ENCODE data around the gene HOXA6. TPM values are rescaled to one million over a fixed set of nuclear protein-coding genes. Genes with fewer than 3 reads are reported as not detected.

The HOXA6 gene
- total RNA-seq, 2 experiments from 2014 or later: 4.1 to 12.0 TPM

DNA sequence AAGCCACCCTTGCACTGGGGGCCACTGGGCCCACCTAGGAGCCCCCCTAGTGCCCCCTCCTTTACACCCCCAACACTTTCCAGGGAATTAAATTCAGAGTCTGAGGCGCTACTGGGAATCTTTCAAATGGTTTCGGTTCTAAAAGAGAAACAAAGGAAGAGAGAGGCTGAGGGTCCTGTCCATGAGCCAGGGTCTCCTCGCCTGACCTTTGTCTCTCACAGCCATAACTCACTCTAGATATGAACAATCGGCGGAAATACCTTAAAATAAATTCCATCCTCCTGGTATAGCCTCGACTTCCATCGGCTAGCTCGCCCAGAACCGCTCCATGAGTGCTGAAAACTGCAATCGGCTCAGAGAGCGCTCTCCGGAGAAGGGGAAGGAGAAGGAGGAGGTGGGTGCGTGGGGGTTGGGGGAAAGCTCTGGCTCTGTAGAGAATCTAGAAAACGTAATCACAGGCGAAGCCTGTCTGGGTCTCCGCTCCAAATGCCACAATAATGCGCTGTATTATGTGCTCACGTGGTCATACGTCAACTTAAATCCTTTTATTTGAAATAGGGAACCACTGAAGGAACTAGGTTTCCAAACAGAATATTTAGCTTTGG, 29.6 kb downstream of the HOXA6 start:
- no TSS peak for BruUV-seq (replicated peaks)
- POLR2A ChIA-PET: no interaction called here
- no peaks in the 10 kb centered on the region for H3K4me1 ChIP-seq (ENCODE audit: insufficient read depth, low read length, poor library complexity, severe bottlenecking)
- intact Hi-C loops (cut with micrococcal nuclease; ENCODE audit: unreplicated experiment): no loop called here
- H3K9me3 ChIP-seq (ENCODE audit: low read length): no peaks in the 10 kb centered on the region
- no peak overlapping the region for H3K4me2 ChIP-seq (ENCODE audit: low read length)
- H3K4me3 ChIP-seq (ENCODE audit: low read depth, low read length, poor library complexity, severe bottlenecking): no peak overlapping the region
- no peak for DNase-seq (ENCODE audit: low spot score)
- H3K9me2 ChIP-seq (ENCODE audit: insufficient read depth, low read length): no peaks in the 10 kb centered on the region
- H3K36me3 ChIP-seq (ENCODE audit: insufficient read depth, low read length): no peaks in the 10 kb centered on the region
- CTCF ChIA-PET (ENCODE audit: unreplicated experiment): no interaction called here
- no peak overlapping the region for H3K27ac ChIP-seq (ENCODE audit: low read depth, low read length, poor library complexity, severe bottlenecking)
- no peak overlapping the region for H2AFZ ChIP-seq (ENCODE audit: low read length)
- TF ChIP-seq, protein P1, sequence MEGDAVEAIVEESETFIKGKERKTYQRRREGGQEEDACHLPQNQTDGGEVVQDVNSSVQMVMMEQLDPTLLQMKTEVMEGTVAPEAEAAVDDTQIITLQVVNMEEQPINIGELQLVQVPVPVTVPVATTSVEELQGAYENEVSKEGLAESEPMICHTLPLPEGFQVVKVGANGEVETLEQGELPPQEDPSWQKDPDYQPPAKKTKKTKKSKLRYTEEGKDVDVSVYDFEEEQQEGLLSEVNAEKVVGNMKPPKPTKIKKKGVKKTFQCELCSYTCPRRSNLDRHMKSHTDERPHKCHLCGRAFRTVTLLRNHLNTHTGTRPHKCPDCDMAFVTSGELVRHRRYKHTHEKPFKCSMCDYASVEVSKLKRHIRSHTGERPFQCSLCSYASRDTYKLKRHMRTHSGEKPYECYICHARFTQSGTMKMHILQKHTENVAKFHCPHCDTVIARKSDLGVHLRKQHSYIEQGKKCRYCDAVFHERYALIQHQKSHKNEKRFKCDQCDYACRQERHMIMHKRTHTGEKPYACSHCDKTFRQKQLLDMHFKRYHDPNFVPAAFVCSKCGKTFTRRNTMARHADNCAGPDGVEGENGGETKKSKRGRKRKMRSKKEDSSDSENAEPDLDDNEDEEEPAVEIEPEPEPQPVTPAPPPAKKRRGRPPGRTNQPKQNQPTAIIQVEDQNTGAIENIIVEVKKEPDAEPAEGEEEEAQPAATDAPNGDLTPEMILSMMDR (conservative IDR thresholded peaks at IDR 0.05; ENCODE audit: low read length): no peak
- TF ChIP-seq EZH2phosphoT487 (IDR thresholded peaks at IDR 0.05; ENCODE audit: borderline replicate concordance, low read depth, low read length): no peak
- no peaks in the 10 kb centered on the region for H3K79me2 ChIP-seq (ENCODE audit: insufficient read depth, low read depth, low read length)
- no peaks in the 10 kb centered on the region for H4K20me1 ChIP-seq (ENCODE audit: insufficient read depth, low read length)

DNA sequence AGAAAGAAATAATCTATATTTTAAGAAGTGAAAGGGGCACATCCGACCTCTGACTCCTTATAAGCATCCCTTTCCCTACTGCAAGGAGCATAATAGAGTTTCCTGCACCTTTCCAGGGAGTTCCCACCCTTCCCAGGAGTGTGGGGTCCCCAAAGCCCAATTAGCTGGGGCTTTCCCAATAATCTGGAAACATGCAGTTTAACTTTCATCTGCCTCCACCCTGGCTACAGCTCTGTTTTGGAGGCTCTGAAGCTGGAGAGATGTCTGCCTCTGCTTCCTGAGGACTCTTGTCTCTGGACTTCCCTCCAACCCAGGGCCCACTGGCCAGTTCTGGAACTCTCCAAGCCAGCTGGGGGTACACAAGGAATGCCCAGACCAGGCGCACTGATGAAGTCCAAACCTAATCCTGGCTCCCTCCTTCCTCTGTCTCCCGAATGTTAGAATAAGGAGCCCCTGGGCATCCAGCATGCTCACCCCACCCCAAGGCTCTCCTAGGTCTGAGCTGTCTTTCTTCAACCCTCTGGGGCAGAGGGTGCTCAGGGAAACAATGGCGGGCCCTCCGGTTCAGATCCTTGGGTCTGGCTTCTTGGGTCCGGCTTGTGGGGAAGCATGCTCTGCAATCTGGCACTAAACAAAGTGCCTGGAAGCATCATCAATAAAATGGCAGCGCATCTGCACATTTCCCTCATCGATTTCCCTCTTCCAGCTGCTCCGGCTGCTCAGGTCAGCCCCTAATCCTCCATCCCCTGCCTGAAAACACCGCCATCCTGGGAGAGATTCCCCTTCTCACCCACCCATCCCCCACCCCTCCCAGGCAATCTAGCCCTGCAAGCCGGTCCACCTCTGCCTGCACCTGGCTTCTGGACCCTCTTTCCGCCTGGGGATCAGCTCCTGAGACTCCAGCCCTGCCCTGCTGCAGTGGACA, 30.4 kb downstream of the HOXA6 start:
- Histone ChIP-seq H3K4me3 (ENCODE audit: low read depth, low read length, poor library complexity, severe bottlenecking) (no peak overlapping the region), H3K36me3 (ENCODE audit: insufficient read depth, low read length) (no peaks in the 10 kb centered on the region), H3K9me3 (ENCODE audit: low read length) (no peaks in the 10 kb centered on the region), H3K4me1 (ENCODE audit: insufficient read depth, low read length, poor library complexity, severe bottlenecking) (no peaks in the 10 kb centered on the region), H2AFZ (ENCODE audit: low read length) (no peak overlapping the region), H4K20me1 (ENCODE audit: insufficient read depth, low read length) (no peaks in the 10 kb centered on the region), H3K4me2 (ENCODE audit: low read length) (no peak overlapping the region), H3K79me2 (ENCODE audit: insufficient read depth, low read depth, low read length) (no peaks in the 10 kb centered on the region), H3K9me2 (ENCODE audit: insufficient read depth, low read length) (no peaks in the 10 kb centered on the region), H3K27ac (ENCODE audit: low read depth, low read length, poor library complexity, severe bottlenecking) (no peak overlapping the region)
- DNase-seq (ENCODE audit: low spot score): no peak
- no TSS peak for BruUV-seq (replicated peaks)
- intact Hi-C loops (cut with micrococcal nuclease; ENCODE audit: unreplicated experiment): no loop called here
- TF ChIP-seq, protein P1 (conservative IDR thresholded peaks at IDR 0.05; ENCODE audit: low read length): no peak
- no peak for TF ChIP-seq EZH2phosphoT487 (IDR thresholded peaks at IDR 0.05; ENCODE audit: borderline replicate concordance, low read depth, low read length)
- ChIA-PET POLR2A (no interaction called here), CTCF (ENCODE audit: unreplicated experiment) (no interaction called here)
